ENCODE results near the gene SOX14.

DNA sequence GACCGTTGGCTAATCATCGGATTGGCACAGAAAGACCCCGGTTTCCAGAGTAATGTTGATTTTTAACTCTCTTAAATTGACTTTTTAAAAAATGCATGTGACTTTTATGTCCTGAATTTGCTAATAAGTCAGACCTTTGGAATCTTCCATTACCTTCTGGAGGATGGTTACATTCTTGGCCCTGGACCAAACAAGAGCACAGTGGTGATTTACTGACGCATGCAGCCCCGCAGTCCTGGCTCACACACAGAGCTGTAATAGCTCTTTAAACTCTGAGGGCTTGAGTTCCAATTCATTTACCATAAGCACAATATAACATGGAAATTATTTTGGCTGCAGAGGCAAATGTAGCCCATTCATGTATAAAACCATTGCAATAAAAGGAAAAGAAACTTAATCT is 25.1 kb downstream of the SOX14 start:
- TF ChIP-seq CTCF (IDR thresholded peaks at IDR 0.05; ENCODE audit: low read length) (no peak), EZH2 (IDR thresholded peaks at IDR 0.05; ENCODE audit: borderline replicate concordance, low read length) (no peak)

All from OCI-LY1 (cell line).